Measurements from ENCODE around the gene TOX3.

- TF ChIP-seq E2F4 (CRISPR knock-in tag; IDR thresholded peaks at IDR 0.05; ENCODE audit: borderline replicate concordance, low read depth) (no peak), CTCF (IDR thresholded peaks at IDR 0.05) (no peak), SP1 (CRISPR knock-in tag; conservative IDR thresholded peaks at IDR 0.05) (no peak)
Measured at GRCh38 chr16:52568495-52568894, 21.6 kb upstream of the TOX3 start.

Data from WTC11 (cell line).